SK-N-SH treated with all-trans-retinoic acid at 6 μM for 48 hours (cell line): ENCODE results near the gene SLC10A3.

Experiments used
- ATAC-seq: fragments of 200-7000 bp; cut with Tn5 transposase; 3 replicates; pipeline ENCODE4 v1.9.1; 2020; ENCODE audit warnings: mild to moderate bottlenecking, moderate library complexity
- ARNTL ChIP-seq: fragments of 450-650 bp; formaldehyde crosslinking; IDR thresholded peaks from 2 replicates; pipeline ENCODE4 v1.5.0; 2020; ENCODE audit warnings: low read depth, mild to moderate bottlenecking, moderate library complexity, borderline replicate concordance
- BACH2 ChIP-seq: fragments of 250-450 bp; sonication (Bioruptor Pico); IDR thresholded peaks from 2 replicates; pipeline ENCODE4 v1.9.0; 2021; ENCODE audit warnings: mild to moderate bottlenecking, borderline replicate concordance
- CREB5 ChIP-seq: fragments of 250-450 bp; sonication (Bioruptor Pico); IDR thresholded peaks from 2 replicates; pipeline ENCODE4 v1.5.1; 2020; ENCODE audit warnings: low read depth, mild to moderate bottlenecking, moderate library complexity
- CSRNP3 ChIP-seq: fragments of 250-450 bp; sonication (Bioruptor Pico); IDR thresholded peaks from 2 replicates; pipeline ENCODE4 v1.5.1; 2021; ENCODE audit warnings: mild to moderate bottlenecking, moderate library complexity
- ESRRG ChIP-seq: fragments of 250-450 bp; sonication (Bioruptor Pico); IDR thresholded peaks from 2 replicates; pipeline ENCODE4 v1.6.1; 2021; ENCODE audit warnings: mild to moderate bottlenecking
- ISL1 ChIP-seq: fragments of 250-450 bp; sonication (Bioruptor Pico); IDR thresholded peaks from 2 replicates; pipeline ENCODE4 v2.1.2; 2022; ENCODE audit warnings: mild to moderate bottlenecking, moderate library complexity
- PATZ1 ChIP-seq: fragments of 250-450 bp; sonication (Bioruptor Pico); IDR thresholded peaks from 2 replicates; pipeline ENCODE4 v1.8.0; 2020; ENCODE audit warnings: mild to moderate bottlenecking, moderate library complexity, borderline replicate concordance
- POU6F1 ChIP-seq: fragments of 250-450 bp; sonication (Bioruptor Pico); IDR thresholded peaks from 2 replicates; pipeline ENCODE4 v1.8.0; 2021; ENCODE audit warnings: low read depth, mild to moderate bottlenecking, moderate library complexity, borderline replicate concordance
- PPARA ChIP-seq: fragments of 250-450 bp; sonication (Bioruptor Pico); IDR thresholded peaks from 2 replicates; pipeline ENCODE4 v1.5.0; 2020; ENCODE audit warnings: mild to moderate bottlenecking, borderline replicate concordance
- RARB ChIP-seq: fragments of 250-450 bp; sonication (Bioruptor Pico); IDR thresholded peaks from 2 replicates; pipeline ENCODE4 v1.8.0; 2021; ENCODE audit warnings: mild to moderate bottlenecking, moderate library complexity
- SNAI2 ChIP-seq: fragments of 250-450 bp; sonication (Bioruptor Pico); IDR thresholded peaks from 2 replicates; pipeline ENCODE4 v1.5.0; 2020; ENCODE audit warnings: mild to moderate bottlenecking, moderate library complexity
- TCF4 ChIP-seq: fragments of 250-450 bp; sonication (Bioruptor Pico); IDR thresholded peaks from 2 replicates; pipeline ENCODE4 v1.8.0; 2021; ENCODE audit warnings: mild to moderate bottlenecking, moderate library complexity, borderline replicate concordance
- TSHZ2 ChIP-seq: fragments of 250-450 bp; sonication (Bioruptor Pico); IDR thresholded peaks from 2 replicates; pipeline ENCODE4 v1.5.0; 2020; ENCODE audit warnings: mild to moderate bottlenecking, moderate library complexity
- ZFP3 ChIP-seq: fragments of 250-450 bp; sonication (Bioruptor Pico); IDR thresholded peaks from 2 replicates; pipeline ENCODE4 v1.5.0; 2020; ENCODE audit warnings: mild to moderate bottlenecking, moderate library complexity
- ZNF70 ChIP-seq: fragments of 450-650 bp; formaldehyde crosslinking; IDR thresholded peaks from 2 replicates; pipeline ENCODE4 v1.5.0; 2020; ENCODE audit warnings: mild to moderate bottlenecking, moderate library complexity
- ZNF8 ChIP-seq: fragments of 450-650 bp; formaldehyde crosslinking; IDR thresholded peaks from 2 replicates; pipeline ENCODE4 v1.5.0; 2020; ENCODE audit warnings: mild to moderate bottlenecking, moderate library complexity

The SLC10A3 gene

GRCh38 chrX:154445776-154446175 lies 44.7 kb downstream of the SLC10A3 start:
- TF ChIP-seq SNAI2 (no peak), TSHZ2 (CRISPR knock-in tag) (no peak), ESRRG (CRISPR knock-in tag) (no peak), PPARA (CRISPR knock-in tag) (no peak), ARNTL (CRISPR knock-in tag) (no peak), ZNF70 (CRISPR knock-in tag) (no peak)
- no peak for ATAC-seq

GRCh38 chrX:154444755-154445246 lies 45.6 kb downstream of the SLC10A3 start:
- TF ChIP-seq BACH2 (CRISPR knock-in tag) = no peak
- no peak for TF ChIP-seq RARB (CRISPR knock-in tag)
- TF ChIP-seq ISL1 (CRISPR knock-in tag) = no peak
- TF ChIP-seq POU6F1 (CRISPR knock-in tag) = no peak
- TF ChIP-seq PPARA (CRISPR knock-in tag) = no peak
- TF ChIP-seq PATZ1 (CRISPR knock-in tag) = no peak
- TF ChIP-seq ARNTL (CRISPR knock-in tag) = no peak
- no peak for TF ChIP-seq TSHZ2 (CRISPR knock-in tag)
- no peak for TF ChIP-seq ESRRG (CRISPR knock-in tag)
- TF ChIP-seq ZNF70 (CRISPR knock-in tag) = no peak
- TF ChIP-seq CSRNP3 = no peak
- TF ChIP-seq ZNF8 (CRISPR knock-in tag) = no peak
- no peak for TF ChIP-seq SNAI2
- no peak for TF ChIP-seq ZFP3 (CRISPR knock-in tag)
- no peak for TF ChIP-seq TCF4 (CRISPR knock-in tag)
- no peak for TF ChIP-seq CREB5
- no peak; the same call in 2 of the 3 replicates for ATAC-seq
